GM19043 (cell line): ENCODE measurements around the gene OR2A7.
"Not testable (repeated sequence)": the region's sequence is repeated elsewhere in the genome, so short reads cannot be mapped to it uniquely, and the experiment has no call there.

ENCODE experiments used
- ATAC-seq: cut with Tn5 transposase; IDR thresholded peaks from one replicate; pipeline ENCODE4 v1.9.1; 2021; ENCODE audit warnings: low read depth; ENCODE audit not compliant: unreplicated experiment

OR2A7 gene, protein sequence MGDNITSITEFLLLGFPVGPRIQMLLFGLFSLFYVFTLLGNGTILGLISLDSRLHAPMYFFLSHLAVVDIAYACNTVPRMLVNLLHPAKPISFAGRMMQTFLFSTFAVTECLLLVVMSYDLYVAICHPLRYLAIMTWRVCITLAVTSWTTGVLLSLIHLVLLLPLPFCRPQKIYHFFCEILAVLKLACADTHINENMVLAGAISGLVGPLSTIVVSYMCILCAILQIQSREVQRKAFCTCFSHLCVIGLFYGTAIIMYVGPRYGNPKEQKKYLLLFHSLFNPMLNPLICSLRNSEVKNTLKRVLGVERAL

DNA sequence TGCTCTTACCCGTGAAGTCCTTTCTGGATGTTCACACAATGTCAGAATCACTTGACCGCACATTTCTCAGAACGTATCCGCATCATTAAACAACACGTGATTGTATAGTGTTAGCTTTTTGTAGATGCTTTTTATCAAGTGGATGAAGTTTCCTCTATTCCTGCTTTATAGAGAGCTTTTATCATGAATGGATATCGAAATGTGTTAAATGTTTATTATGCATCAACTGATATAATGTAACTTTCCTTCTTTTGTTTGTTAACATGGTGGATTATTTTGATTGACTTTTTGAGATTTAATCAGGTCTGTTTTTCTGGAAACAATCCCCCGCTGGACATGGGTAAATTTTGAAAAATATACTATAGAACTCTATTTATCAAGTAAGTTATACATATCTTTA is at the start of gene OR2A7:
TSS of gene OR2A7 (minus strand) at position 101 of the 400 bp plus-strand sequence. CDS start 5,164 bp downstream, outside the sequence.
- not testable (repeated sequence) for ATAC-seq

DNA sequence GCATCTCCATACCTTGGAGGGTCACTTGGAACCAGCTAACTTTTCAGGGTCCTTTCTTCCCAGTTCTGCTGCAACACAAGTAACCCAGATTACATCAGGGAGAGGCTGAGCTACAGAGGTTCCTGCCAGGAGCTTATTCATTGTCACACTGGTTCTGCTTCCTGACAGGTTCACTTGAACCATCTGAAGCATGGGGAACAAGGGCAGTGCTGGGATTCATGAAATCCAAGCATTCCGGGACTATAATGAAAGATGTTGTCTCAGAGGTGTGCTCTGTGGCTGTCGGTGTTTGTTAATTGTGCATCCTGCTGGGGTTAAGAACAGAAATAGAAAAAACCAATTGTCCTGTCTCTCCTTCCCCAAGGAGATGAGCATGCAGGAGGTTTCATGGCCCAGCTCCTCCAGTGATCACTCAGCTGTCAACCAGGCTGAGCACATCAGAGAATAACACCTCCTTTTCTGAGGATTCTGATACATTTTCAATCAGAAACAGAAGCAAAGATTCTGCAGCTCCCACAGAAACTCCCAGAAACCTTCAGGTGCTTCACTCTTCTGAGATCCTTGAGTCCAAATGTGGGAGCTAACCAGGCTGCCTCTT is 47.4 kb upstream of the OR2A7 start, which contains the start of gene OR2A1:
TSS of gene OR2A1 (plus strand) at position 548 of the 598 bp plus-strand sequence. CDS start 5,706 bp downstream, outside the sequence.
- not testable (repeated sequence) for ATAC-seq

DNA sequence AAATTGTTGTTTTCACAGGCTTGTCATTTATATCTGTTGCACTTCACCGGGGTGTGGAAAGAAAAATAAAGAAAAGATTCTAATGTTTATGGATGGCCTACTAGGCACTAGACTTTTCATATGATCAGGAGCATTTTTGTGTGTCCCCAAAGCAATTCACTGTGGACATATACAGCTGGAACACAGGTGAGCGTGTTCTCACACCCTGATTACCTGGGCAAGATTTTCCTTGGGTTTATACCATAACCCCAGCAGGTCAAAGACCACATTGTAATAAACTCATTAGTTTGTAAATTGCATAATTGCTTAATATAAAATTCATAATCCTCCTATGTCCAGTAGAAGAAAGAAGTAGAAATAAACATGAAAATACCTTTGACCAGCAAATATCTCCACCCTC is 46.6 kb upstream of the OR2A7 start:
- not testable (repeated sequence) for ATAC-seq

DNA sequence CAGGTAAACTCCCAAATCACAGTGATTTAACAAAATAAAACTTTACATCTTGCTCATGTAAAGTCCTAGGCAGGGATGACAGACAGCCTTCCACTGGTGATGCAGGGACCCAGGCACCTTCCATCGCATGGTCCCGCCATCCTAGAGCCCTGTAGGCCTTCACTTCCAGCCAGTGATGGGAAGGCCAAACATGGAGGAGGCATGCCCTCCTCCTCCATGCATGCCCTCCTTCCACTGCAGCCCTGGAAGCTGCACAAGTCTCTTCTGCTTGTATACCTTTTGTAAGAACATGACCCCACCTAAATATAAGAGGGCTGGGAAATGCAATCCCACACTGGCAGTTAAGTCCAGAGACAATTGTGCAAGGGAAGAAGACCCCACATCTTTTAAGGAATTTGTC is 45.1 kb upstream of the OR2A7 start:
- ATAC-seq: not testable (repeated sequence)

DNA sequence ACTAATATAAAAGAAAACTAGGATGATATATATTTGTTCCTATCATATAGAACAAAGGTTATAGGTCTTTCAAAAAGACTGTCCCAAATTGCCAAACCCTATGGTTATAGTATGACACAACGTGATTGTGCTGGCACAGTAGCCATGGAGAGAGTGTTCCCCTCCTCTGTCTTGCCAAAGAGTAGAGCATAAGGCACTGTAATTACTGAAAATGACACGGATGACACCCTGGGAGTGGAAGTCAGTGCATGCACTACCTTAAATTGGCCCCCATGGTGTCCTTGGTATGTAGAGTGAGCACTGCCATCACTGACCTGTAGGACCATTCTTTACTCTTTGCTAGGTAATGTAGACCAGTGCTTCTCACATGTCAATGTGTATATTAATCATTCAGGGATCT is 40.6 kb upstream of the OR2A7 start:
- ATAC-seq: not testable (repeated sequence)

DNA sequence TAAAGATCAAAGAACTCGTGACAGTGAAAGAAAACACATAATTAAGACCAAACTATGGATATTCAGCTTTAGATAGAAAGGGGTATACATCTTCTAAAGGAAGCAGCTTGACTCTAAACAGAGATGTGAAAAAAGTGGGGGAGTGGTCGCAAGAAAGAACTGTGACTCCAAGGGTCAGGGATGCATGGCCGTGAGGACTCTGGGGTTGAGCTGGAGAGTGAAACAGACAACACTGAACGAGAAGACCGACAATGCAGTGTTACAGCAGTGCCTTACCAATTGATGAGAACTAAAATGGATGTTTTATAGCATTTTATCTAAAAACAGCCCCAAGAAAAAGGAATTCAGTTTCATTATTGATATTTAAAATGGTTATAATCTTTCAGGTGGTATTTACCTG is 39.0 kb upstream of the OR2A7 start:
- ATAC-seq: not testable (repeated sequence)

DNA sequence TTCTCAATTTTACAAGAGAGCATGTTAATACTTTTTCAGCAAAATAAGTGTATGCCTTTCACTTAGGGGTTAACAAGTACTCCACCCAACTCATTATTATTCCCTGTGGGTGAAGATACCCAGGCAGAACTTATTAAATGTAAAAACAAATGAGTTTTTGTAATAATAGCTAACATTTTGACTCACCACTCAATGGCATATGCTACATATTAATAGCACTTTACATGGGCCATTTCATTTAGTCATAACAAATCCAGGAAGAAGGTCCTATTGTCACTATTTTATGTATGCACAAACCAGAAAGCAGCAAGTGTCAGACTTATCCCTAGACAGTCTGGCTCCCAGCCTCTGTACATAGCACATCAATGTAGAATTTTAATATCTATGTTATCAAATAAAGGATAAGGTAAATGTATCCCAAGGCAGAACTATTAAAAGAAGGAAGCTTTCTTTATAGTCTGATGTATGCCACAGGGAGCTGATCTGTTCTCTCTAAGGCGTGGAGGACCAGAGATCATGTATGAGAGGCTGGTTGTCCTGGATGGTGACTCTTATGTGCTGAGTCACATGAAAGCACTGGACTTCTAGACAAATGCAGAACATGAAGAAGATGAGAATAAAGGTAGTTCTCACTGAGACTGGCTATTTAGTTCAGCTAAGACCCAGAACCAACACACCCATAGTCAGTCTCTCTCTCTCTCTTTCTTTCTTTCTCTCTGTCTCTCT is 38.1 kb upstream of the OR2A7 start:
- ATAC-seq: not testable (repeated sequence)

DNA sequence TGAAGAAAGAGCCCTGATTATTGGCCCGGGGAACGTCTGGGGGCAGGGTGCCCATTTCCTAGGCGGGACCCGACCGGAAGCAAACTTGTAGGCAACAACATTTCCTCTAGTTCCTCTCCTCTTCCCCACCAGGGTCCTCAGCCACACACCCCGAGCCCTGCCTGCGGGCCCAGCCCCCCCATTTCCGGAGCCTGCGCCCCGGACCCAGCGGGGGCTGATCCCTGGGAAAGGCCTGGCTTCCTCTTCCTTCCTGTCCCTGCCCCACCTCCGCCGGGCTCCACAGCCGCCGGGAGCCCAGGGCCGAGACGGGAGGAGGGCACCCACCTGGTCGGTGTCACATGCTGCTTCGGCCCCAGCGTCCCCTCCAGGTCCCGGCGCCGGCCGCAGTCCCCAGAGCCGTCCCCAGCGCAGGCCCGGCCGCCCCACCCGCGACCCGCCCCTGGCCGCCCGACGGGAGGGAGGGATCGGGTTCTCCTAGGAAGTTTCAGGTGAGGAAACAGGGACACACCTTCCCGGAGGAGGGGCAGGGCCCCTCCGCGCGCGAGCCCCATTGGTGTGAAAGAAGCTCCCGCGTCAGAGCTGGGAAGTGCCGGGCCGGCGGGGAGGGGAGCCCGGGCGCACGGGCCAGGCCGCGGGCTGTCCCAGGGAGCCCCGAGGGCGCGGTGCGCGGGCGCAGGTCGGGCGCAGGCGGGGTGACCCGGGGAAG is 29.4 kb upstream of the OR2A7 start:
- ATAC-seq: peak; percentile 69

DNA sequence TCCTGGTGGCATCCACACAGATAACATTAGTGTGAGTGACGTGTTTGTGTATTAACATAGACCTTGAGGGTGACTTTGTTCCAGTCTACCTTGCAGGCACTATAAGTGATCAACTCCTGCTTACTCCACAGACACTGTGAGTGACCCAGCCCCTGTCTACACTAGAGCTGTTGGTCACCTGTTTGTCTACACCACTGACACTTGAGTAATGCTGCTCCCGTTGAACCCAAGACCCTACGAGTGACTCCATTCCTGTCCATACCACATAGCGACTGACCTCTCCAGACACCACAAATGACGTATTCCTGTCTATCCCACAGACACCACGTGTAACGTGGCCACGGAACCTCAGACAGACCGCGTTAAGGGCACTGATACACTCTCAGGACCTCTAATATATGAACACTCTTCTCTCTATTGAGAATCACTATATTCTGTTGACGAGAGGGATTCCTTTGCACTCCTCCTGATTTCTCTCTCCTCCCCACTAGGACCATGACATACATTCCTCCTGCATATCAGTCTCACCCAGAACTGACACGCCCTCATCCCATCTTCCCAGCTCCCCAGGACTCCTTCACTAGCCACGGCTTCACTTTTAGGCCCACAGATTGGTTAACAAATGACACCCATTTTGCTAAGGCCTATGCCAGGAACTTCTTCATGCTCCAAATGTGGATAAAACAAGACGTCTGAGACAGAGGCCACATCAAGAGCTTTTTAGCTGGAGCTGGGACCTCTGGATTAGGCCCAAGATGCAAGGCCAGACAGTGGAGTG is 28.0 kb upstream of the OR2A7 start:
- not testable (repeated sequence) for ATAC-seq

DNA sequence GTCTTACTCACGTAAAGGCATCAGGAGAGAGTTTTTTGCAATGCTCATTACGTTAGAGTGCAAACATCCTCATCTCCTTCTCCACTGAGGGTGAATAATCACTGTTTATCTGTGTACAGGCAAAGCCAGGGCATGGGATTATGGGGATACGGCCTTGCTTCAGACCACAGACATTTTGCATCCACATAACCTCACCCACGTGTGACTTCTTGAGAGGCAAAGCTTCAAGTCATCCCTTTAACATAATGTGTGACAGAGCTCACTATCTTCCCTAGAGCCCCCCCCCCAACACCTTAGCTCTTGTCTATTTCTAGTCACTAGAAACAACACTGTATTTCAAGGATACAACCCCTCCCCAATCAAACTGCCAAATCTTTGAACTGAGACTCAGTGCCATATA is 27.0 kb upstream of the OR2A7 start:
- ATAC-seq: not testable (repeated sequence)

DNA sequence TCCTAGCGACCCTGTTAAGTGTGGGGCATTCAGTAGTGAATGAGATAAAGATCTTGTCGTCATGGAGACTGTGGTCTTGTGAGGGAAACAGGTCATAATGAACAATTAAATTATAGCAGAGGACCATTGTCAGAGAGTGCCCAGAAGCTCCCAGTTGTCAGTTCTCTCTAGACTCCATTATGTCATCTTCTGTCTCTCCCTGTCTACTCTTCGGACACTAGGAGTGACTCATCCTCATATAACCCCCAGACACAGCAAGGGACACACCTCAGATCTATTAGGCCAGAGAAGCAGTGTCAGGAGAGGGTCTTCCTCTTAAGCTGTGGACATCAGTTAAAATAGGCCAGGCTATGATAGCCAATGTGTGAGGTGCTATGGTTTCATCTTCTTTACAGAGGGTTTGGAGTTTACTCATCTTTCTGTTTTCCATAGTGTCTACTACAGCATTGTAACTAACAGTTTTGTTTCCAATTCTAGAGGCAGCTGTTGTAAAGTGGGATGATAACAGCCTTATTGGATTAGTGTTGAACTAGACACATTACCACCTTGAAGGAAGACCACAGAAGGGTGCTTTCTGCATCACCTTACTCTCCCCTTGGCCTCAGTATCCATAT is 22.7 kb upstream of the OR2A7 start:
- ATAC-seq: not testable (repeated sequence)

DNA sequence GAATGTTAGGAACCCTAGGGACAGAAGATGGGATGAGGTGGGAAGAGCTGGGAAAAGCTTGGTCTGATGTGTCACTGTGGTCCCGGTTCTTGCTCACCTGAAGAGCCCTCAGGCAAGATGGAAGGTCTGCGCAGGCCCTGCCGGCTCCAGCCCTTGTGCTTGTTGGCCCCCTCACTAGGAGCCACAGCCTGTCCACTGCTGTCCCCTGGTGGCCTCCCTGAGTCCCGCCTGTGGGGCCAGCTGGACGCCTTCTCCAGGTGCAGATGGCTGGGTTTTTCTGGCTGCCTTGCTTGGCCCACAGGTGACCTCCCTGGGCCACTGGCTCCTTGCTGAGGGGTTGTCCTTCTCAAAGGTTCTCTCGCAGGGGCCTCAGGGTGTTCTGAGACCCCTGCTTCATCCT is 19.1 kb upstream of the OR2A7 start:
- not testable (repeated sequence) for ATAC-seq

DNA sequence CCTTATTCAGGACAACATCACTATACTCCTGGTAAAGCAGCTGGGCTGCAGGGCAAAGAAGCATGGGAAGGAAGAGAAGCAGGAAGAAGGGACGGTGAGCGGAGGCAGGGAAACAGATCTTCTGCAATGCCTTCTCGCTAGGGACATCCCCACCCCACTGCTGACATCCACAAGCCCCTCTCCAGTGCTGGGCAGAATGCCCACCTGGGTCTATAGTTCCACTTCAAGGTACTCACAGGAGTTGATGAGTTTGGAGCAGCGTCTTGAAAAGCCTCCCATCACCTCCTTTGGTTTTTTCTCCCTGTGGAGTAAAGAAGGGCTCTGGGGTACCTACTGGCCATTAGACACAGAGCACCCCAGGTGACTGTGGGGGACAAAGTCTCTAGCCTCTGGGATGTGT is 17.9 kb upstream of the OR2A7 start:
- not testable (repeated sequence) for ATAC-seq

DNA sequence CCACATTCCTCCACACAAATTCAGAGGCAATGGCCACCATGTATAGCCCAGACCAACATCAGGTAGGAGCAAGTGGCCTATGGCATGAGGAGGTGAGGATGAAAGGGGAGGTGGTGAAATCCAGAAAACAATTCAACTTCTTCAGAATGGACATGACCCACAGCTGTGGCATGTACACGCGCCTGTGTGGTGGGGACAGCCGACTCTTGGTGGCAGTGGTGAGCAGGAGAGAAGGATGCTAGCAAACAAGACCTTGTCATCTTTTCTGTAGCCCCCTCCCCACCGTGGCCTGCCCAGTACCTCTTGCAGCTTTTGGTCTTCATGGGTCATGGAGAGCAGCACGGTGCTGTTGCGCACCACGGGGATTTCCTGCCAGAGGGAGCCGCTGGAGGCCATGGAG is 17.4 kb upstream of the OR2A7 start:
- ATAC-seq: not testable (repeated sequence)

DNA sequence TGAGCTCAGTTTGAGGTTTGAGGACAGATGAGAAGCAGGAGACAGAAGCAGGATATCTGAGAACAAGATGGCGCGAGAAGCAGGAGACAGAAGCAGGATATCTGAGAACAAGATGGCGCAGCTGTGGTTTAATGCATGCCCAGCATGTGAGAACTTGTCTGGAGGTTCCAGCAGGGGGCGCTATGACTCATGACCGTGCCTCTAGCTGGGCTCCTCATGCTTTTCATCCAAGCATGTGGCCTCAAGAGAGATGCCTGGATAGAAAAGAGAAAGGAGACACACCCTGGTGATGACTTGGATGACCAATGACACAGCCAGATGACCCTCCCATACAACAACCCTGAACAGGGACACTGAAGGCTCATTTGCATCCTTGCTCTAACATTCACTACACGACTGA is 15.4 kb upstream of the OR2A7 start:
- peak; percentile 56 for ATAC-seq

DNA sequence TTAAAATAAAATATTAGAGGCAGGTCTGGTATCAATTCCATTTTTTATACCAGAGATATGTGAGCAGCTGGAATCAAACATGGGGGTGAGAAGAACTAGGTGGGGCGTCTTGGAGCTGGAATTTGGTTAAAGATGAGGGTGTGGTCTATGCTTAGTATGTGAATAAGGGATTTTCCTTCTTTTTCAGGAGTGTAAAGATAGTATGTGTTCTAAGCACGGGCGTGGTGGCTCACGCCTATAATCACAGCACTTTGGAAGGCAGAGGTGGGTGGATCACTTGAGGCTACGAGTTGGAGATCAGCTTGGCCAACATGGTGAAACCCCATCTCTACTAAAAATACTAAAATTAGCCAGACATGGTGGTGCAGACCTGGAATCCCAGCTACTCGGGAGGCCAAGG is 10.7 kb upstream of the OR2A7 start:
- ATAC-seq: not testable (repeated sequence)

DNA sequence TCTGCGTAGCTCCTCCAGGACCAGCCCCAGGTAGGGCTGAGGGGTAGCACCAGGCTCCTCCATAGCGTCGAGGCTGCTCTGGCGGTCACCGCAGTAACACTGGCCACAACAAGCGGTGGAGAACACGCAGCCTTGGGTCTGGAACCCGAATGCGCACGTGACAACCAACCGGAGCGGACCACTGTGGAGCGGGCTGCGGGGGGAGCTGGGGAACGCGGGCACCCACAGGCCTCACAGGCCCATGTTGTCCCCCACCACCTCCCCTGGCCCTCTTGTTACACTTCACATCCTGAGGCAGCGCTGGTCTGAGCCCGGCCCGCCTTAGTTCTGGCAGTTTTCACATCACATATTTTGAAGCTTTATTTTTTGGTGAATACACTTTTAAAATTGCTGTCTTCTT is 4.6 kb upstream of the OR2A7 start, which contains the start of gene CTAGE8:
TSS of gene CTAGE8 (minus strand) at position 101 of the 400 bp plus-strand sequence. CDS start at position 63, 38 bp downstream.
- ATAC-seq: not testable (repeated sequence)

DNA sequence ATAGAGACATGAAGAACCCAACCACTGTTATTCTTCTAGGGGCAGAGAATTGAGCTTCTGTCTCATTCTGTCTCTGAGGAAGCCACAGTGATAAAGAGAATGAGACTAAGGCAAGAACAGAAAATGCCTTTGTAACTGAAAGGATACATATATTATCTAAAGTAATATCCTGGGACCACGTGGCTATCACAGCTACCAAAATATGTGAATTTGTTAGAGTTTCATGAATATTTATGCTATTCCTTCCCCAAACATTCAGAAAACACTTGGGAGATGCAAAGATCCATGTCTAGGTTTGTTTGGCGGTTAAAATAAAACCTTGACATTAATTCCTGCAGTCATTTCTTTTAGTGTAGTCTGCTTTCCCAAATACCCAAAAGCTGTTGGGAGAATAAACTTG is 2.5 kb downstream of the OR2A7 start:
- not testable (repeated sequence) for ATAC-seq

DNA sequence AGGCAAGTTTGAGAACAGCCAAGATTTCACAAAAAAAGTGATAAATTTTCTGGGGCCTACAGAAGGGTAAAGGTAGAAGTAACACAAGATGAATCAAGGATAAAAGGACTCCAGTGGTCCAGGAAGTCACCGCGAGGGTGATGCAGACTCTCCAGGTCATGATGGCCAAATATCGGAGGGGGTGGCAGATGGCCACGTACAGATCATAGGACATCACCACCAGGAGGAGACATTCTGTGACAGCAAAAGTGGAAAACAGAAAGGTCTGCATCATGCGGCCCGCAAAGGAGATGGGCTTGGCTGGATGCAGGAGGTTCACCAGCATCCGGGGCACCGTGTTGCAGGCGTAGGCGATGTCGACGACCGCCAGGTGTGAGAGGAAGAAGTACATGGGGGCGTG is 5.5 kb downstream of the OR2A7 start:
- not testable (repeated sequence) for ATAC-seq
